GM12892 (cell line): Measurements from ENCODE around the gene RMND5A.
"Not testable (repeated sequence)": the region's sequence is repeated elsewhere in the genome, so short reads cannot be mapped to it uniquely, and the experiment has no call there.

ENCODE experiments used
- POLR2A ChIP-seq: IDR thresholded peaks from 2 replicates; pipeline ENCODE4 v1.6.1; 2011; ENCODE audit warnings: low read depth, low read length, control low read depth
- TAF1 ChIP-seq: IDR thresholded peaks from 2 replicates; pipeline ENCODE4 v1.6.1; 2011; ENCODE audit warnings: low read depth, mild to moderate bottlenecking, control low read depth, low read length, borderline replicate concordance

DNA sequence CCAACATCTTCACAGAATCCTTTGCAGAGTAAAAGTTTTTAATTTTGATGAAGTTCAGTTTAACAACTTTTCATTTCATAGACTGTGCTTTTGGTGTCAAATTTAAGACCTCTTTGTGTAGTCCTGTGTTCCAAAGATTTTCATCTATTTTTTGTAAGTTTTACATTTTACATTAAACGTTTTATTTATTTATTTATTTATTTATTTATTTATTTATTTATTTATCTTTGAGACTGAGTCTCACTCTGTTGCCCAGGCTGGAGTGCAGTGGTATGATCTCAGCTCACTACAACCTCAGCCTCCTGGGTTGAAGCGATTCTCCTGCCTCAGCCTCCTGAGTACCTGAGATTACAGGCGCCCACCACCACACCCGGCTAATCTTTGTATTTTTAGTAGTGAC lies 12.0 kb upstream of the RMND5A start:
- not testable (repeated sequence) for TF ChIP-seq POLR2A, TAF1
